C4-2B (cell line): Measurements from ENCODE around the gene PSD.

ENCODE experiments used
- CTCF ChIP-seq: fragments of 450-650 bp; conservative IDR thresholded peaks from 2 replicates; pipeline ENCODE4 v1.5.1; 2017; ENCODE audit warnings: mild to moderate bottlenecking
- ZFX ChIP-seq: fragments of 450-650 bp; IDR thresholded peaks from 2 replicates; pipeline ENCODE4 v1.6.1; 2017

GRCh38 chr10:102455893-102456471, 37.4 kb upstream of the PSD start:
- TF ChIP-seq CTCF, result no peak
- no peak for TF ChIP-seq ZFX
